Thyroid gland (tissue), 4 donors: ENCODE data around the gene SERPINA5. TPM values are rescaled to one million over a fixed set of nuclear protein-coding genes. Genes with fewer than 3 reads are reported as not detected.

ENCODE experiments used
- DNase-seq, 2 donors: peaks; one replicate each; pipeline ENCODE4 v3.0.0-alpha.2; 2019
- H3K27ac ChIP-seq, 3 donors: fragments of 200-600 bp; sonication (generic); 1 replicate in 2 of 3; 2 replicates in 1 of 3; pipeline ENCODE4 v1.5.1; 2016 to 2019; ENCODE audit warnings: mild to moderate bottlenecking in 1 of 3, moderate library complexity in 1 of 3
- H3K27me3 ChIP-seq: fragments of 200-600 bp; sonication (generic); one replicate; pipeline ENCODE4 v1.5.1; 2019
- H3K36me3 ChIP-seq, 2 donors: fragments of 200-600 bp; sonication (generic); one replicate each; pipeline ENCODE4 v1.5.1; 2016 to 2019
- H3K4me1 ChIP-seq, 2 donors: fragments of 200-600 bp; sonication (generic); one replicate each; pipeline ENCODE4 v1.5.1; 2017 to 2019
- H3K4me3 ChIP-seq, 3 donors: fragments of 200-600 bp; sonication (generic); replicated peaks in 1 of 3; 1 replicate in 2 of 3; 2 replicates in 1 of 3; pipeline ENCODE4 v1.5.1; 2016; ENCODE audit warnings: mild to moderate bottlenecking in 1 of 3
- H3K9me3 ChIP-seq: fragments of 200-600 bp; sonication (generic); one replicate; pipeline ENCODE4 v1.5.1; 2017
- CTCF ChIP-seq, 6 experiments: fragments of 200-600 bp in 3 of 6; fragments of 450-650 bp in 3 of 6; sonication (generic) in 3 of 6; IDR thresholded peaks; one replicate each; pipeline ENCODE4 v1.5.1; 2016 to 2019; ENCODE audit warnings: antibody characterized with exemption in 6 of 6, mild to moderate bottlenecking in 2 of 6, inconsistent platforms in 1 of 6, moderate library complexity in 1 of 6
- POLR2A ChIP-seq, 2 donors: fragments of 450-650 bp; IDR thresholded peaks; one replicate each; pipeline ENCODE4 v1.6.1; 2017; ENCODE audit warnings: antibody characterized with exemption in 2 of 2, mild to moderate bottlenecking in 2 of 2, moderate library complexity in 1 of 2
- WGBS, 2 donors: methylation state at CpG; one replicate each; pipeline ENCODE4 v1.1.5; 2017; 5-methylcytosine and 5-hydroxymethylcytosine counted together
- intact Hi-C: fragments of 100-400 bp; cut with DNase I; formaldehyde crosslinking; loops from one replicate; pipeline ENCODE4 v1.15.1; 2023
- total RNA-seq, 4 donors: library from RNA; depleted of rRNA; stranded (reverse); fragments of >200 nt; gene quantifications; one replicate each; pipeline ENCODE4 v1.2.3, GENCODE V29; 2016

The SERPINA5 gene
- total RNA-seq, 4 donors from 2014 or later = 1.3 to 6.6 (median 2.9) TPM

- no peak for TF ChIP-seq CTCF (IDR thresholded peaks at IDR 0.05)
- no peak for TF ChIP-seq POLR2A (IDR thresholded peaks at IDR 0.05)
- Histone ChIP-seq H3K27ac (no peak overlapping the region), H3K4me1 (no peaks in the 10 kb centered on the region), H3K27me3 (no peaks in the 10 kb centered on the region), H3K9me3 (no peaks in the 10 kb centered on the region), H3K36me3 (no peaks in the 10 kb centered on the region), H3K4me3 (no peak overlapping the region)
- DNase-seq = no peak
- intact Hi-C loops = no loop called here
These were observed 9.8 kb downstream of the SERPINA5 start for GRCh38 chr14:94591073-94591472.

GRCh38 chr14:94591871-94592270, 10.6 kb downstream of the SERPINA5 start:
- no peak for TF ChIP-seq CTCF (IDR thresholded peaks at IDR 0.05)
- no peak for TF ChIP-seq POLR2A (IDR thresholded peaks at IDR 0.05)
- 86 to 94% methylated on average over 7 to 8 of the region's 8 CpGs for WGBS, 2 donors
- Histone ChIP-seq H3K4me1 (no peaks in the 10 kb centered on the region), H3K27me3 (no peaks in the 10 kb centered on the region), H3K9me3 (no peaks in the 10 kb centered on the region), H3K36me3 (no peaks in the 10 kb centered on the region), H3K4me3 (no peak overlapping the region), H3K27ac (no peak overlapping the region)
- DNase-seq = no peak
- intact Hi-C loops = no loop called here

- intact Hi-C loops = no loop called here
- Histone ChIP-seq H3K9me3 (no peaks in the 10 kb centered on the region), H3K4me3 (no peak overlapping the region), H3K27me3 (no peaks in the 10 kb centered on the region), H3K4me1 (no peaks in the 10 kb centered on the region), H3K27ac (no peak overlapping the region), H3K36me3 (no peaks in the 10 kb centered on the region)
- TF ChIP-seq POLR2A (IDR thresholded peaks at IDR 0.05) (no peak), CTCF (IDR thresholded peaks at IDR 0.05) (no peak)
- DNase-seq = no peak
These were observed 11.2 kb downstream of the SERPINA5 start for GRCh38 chr14:94592457-94592856.

GRCh38 chr14:94593376-94593748, 12.1 kb downstream of the SERPINA5 start:
- Histone ChIP-seq H3K9me3 (no peaks in the 10 kb centered on the region), H3K4me3 (no peak overlapping the region), H3K4me1 (no peaks in the 10 kb centered on the region), H3K36me3 (no peaks in the 10 kb centered on the region), H3K27ac (no peak overlapping the region), H3K27me3 (no peaks in the 10 kb centered on the region)
- DNase-seq = no peak
- no peak for TF ChIP-seq POLR2A (IDR thresholded peaks at IDR 0.05)
- TF ChIP-seq CTCF (IDR thresholded peaks at IDR 0.05) = no peak
- intact Hi-C loops = no loop called here
- WGBS, 2 donors = 67 to 93% methylated on average over 3 of the region's 3 CpGs

- peaks cover 0 to 5% of the 10 kb centered on the region in 2 donors for H3K4me1 ChIP-seq
- 83% methylated on average over 4 of the region's 4 CpGs for WGBS, 2 donors
- no peak for TF ChIP-seq CTCF (IDR thresholded peaks at IDR 0.05)
- TF ChIP-seq POLR2A (IDR thresholded peaks at IDR 0.05) = no peak
- no peak overlapping the region for H3K27ac ChIP-seq
- no peak for DNase-seq
- intact Hi-C loops = no loop called here
- no peaks in the 10 kb centered on the region for H3K9me3 ChIP-seq
- H3K27me3 ChIP-seq = no peaks in the 10 kb centered on the region
- H3K36me3 ChIP-seq = no peaks in the 10 kb centered on the region
- H3K4me3 ChIP-seq = no peak overlapping the region
These were observed 12.7 kb downstream of the SERPINA5 start for GRCh38 chr14:94593749-94594431.
